GM20431 (cell line): ENCODE measurements around the gene FOXO1.
"Not testable (repeated sequence)": the region's sequence is repeated elsewhere in the genome, so short reads cannot be mapped to it uniquely, and the experiment has no call there.

Experiments
- in situ Hi-C: fragments of 300-500 bp; cut with MseI, MboI; formaldehyde crosslinking; loops from one replicate; pipeline ENCODE4 v1.15.0; 2020; ENCODE audit warnings: low sequenced_read_pairs; ENCODE audit not compliant: unreplicated experiment

Gene FOXO1

GRCh38 chr13:40666045-40666932 is at the start of gene FOXO1:
FOXO1 (minus strand) TSS chr13:40666641; CDS start chr13:40666212, 429 bp downstream.
- in situ Hi-C loops, result no loop called here

GRCh38 chr13:40714433-40714832 is 48.0 kb upstream of the FOXO1 start:
- in situ Hi-C loops, result not testable (repeated sequence)

GRCh38 chr13:40706439-40706838 is 40.0 kb upstream of the FOXO1 start:
- in situ Hi-C loops, result no loop called here

GRCh38 chr13:40697711-40698110 is 31.3 kb upstream of the FOXO1 start:
- in situ Hi-C loops, result loop anchor here (25.0 kb wide), 1 partner anchor 760 kb away; no protein-coding TSS in a partner anchor

- in situ Hi-C loops, result loop anchor here (25.0 kb wide), 1 partner anchor 757 kb away; no protein-coding TSS in a partner anchor
Observed at GRCh38 chr13:40694426-40694825, 28.0 kb upstream of the FOXO1 start.

GRCh38 chr13:40692946-40693345 is 26.5 kb upstream of the FOXO1 start:
- in situ Hi-C loops, result loop anchor here (25.0 kb wide), 1 partner anchor 756 kb away; no protein-coding TSS in a partner anchor

GRCh38 chr13:40688781-40689180 is 22.3 kb upstream of the FOXO1 start:
- in situ Hi-C loops, result loop anchor here (10.0 to 25.0 kb wide), 2 partner anchors 614 to 751 kb away; no protein-coding TSS in a partner anchor

GRCh38 chr13:40682449-40683240 is 16.2 kb upstream of the FOXO1 start:
- in situ Hi-C loops, result loop anchor here (10.0 to 25.0 kb wide), 2 partner anchors 608 to 745 kb away; no protein-coding TSS in a partner anchor

- in situ Hi-C loops, result loop anchor here (10.0 to 25.0 kb wide), 2 partner anchors 607 to 744 kb away; no protein-coding TSS in a partner anchor
Observed at GRCh38 chr13:40681341-40682146, 15.1 kb upstream of the FOXO1 start.

- in situ Hi-C loops, result loop anchor here (10.0 to 25.0 kb wide), 2 partner anchors 606 to 743 kb away; no protein-coding TSS in a partner anchor
Observed at GRCh38 chr13:40680659-40681323, 14.3 kb upstream of the FOXO1 start.

- in situ Hi-C loops, result loop anchor here (25.0 kb wide), 1 partner anchor 742 kb away; no protein-coding TSS in a partner anchor
Observed at GRCh38 chr13:40679480-40679985, 13.1 kb upstream of the FOXO1 start.

GRCh38 chr13:40677064-40677463 is 10.6 kb upstream of the FOXO1 start:
- in situ Hi-C loops, result loop anchor here (25.0 kb wide), 1 partner anchor 740 kb away; no protein-coding TSS in a partner anchor

- in situ Hi-C loops, result loop anchor here (25.0 kb wide), 1 partner anchor 739 kb away; no protein-coding TSS in a partner anchor
Observed at GRCh38 chr13:40676007-40676406, 9.6 kb upstream of the FOXO1 start.

GRCh38 chr13:40673414-40673813 is 7.0 kb upstream of the FOXO1 start:
- in situ Hi-C loops, result no loop called here

GRCh38 chr13:40672765-40673397 is 6.4 kb upstream of the FOXO1 start:
- in situ Hi-C loops, result no loop called here

- in situ Hi-C loops, result no loop called here
Observed at GRCh38 chr13:40671956-40672764, 5.7 kb upstream of the FOXO1 start.

GRCh38 chr13:40670307-40670706 is 3.9 kb upstream of the FOXO1 start:
- in situ Hi-C loops, result no loop called here
